HepG2 (cell line): ENCODE data around the gene NAP1L1. TPM values are rescaled to one million over a fixed set of nuclear protein-coding genes. Genes with fewer than 3 reads are reported as not detected.

Experiments used
- BRCA1 ChIP-seq: sonication (generic); formaldehyde crosslinking; IDR thresholded peaks from 2 replicates; pipeline ENCODE4 v1.4.0; 2020; ENCODE audit warnings: missing genetic modification reagents
- DNMT1 ChIP-seq: sonication (generic); formaldehyde crosslinking; IDR thresholded peaks from 2 replicates; pipeline ENCODE4 v1.5.1; 2020; ENCODE audit warnings: mild to moderate bottlenecking, missing genetic modification reagents
- HOXD1 ChIP-seq: sonication (generic); formaldehyde crosslinking; IDR thresholded peaks from 2 replicates; pipeline ENCODE4 v1.5.0; 2020; ENCODE audit warnings: missing genetic modification reagents
- KLF16 ChIP-seq, 2 experiments: sonication (generic) in 1 of 2; formaldehyde crosslinking in 1 of 2; IDR thresholded peaks; 2 replicates each; pipeline versions ENCODE4 v1.6.1 to v1.8.0; 2016 to 2023; ENCODE audit warnings: missing genetic modification reagents in 2 of 2, missing compliant biosample characterization in 1 of 2
- MIER3 ChIP-seq: IDR thresholded peaks from 2 replicates; pipeline ENCODE4 v1.6.1; 2016; ENCODE audit warnings: missing compliant biosample characterization, borderline replicate concordance
- PAWR ChIP-seq: sonication (generic); formaldehyde crosslinking; IDR thresholded peaks from 2 replicates; pipeline ENCODE4 v1.4.0; 2020; ENCODE audit warnings: missing genetic modification reagents, mild to moderate bottlenecking, borderline replicate concordance
- POGZ ChIP-seq: sonication (generic); formaldehyde crosslinking; IDR thresholded peaks from 2 replicates; pipeline ENCODE4 v1.4.0; 2020; ENCODE audit warnings: mild to moderate bottlenecking, missing genetic modification reagents
- SMAD1 ChIP-seq: sonication (generic); formaldehyde crosslinking; IDR thresholded peaks from 2 replicates; pipeline ENCODE4 v1.4.0; 2020; ENCODE audit warnings: missing genetic modification reagents, low read depth, mild to moderate bottlenecking, borderline replicate concordance
- SNRNP70 ChIP-seq: fragments of 200-400 bp; formaldehyde crosslinking; IDR thresholded peaks from 2 replicates; pipeline ENCODE4 v1.6.1; 2017; ENCODE audit warnings: mild to moderate bottlenecking, low read depth, low read length, moderate library complexity
- TBX3 ChIP-seq: fragments of 450-650 bp; IDR thresholded peaks from 2 replicates; pipeline ENCODE4 v1.6.1; 2017; ENCODE audit warnings: antibody characterized with exemption, mild to moderate bottlenecking, inconsistent platforms, borderline replicate concordance
- THAP11 ChIP-seq: IDR thresholded peaks from 2 replicates; pipeline ENCODE4 v1.6.1; 2016; ENCODE audit warnings: missing biosample characterization, missing genetic modification reagents
- XRCC5 ChIP-seq: fragments of 200-400 bp; formaldehyde crosslinking; optimal IDR thresholded peaks from 2 replicates; pipeline ENCODE3; 2017; ENCODE audit warnings: mild to moderate bottlenecking, low read length
- ZNF333 ChIP-seq: sonication (generic); formaldehyde crosslinking; IDR thresholded peaks from 2 replicates; pipeline ENCODE4 v1.4.0; 2020; ENCODE audit warnings: mild to moderate bottlenecking, missing genetic modification reagents, borderline replicate concordance
- ZNF790 ChIP-seq: sonication (generic); formaldehyde crosslinking; IDR thresholded peaks from 2 replicates; pipeline ENCODE4 v1.8.0; 2022; ENCODE audit warnings: missing genetic modification reagents, mild to moderate bottlenecking, borderline replicate concordance
- polyA plus RNA-seq, 8 experiments: library from polyadenylated mRNA; depleted of rRNA in 3 of 8; stranded (reverse) in 7 of 8; unstranded in 1 of 8; fragments of >200 nt; fragmentation: Illumina TruSeq in 4 of 8; extraction: Trizol in 4 of 8; gene quantifications; 2 replicates each; pipeline versions ENCODE4 v1.2.1 to v1.2.3, GENCODE V29; 2011 to 2016; ENCODE audit warnings: low read depth in 4 of 8, missing spikeins in 1 of 8, mixed read lengths in 1 of 8; ENCODE audit not compliant: insufficient read depth in 1 of 8
- total RNA-seq, 5 experiments: library from RNA; depleted of rRNA; stranded (reverse); fragments of >200 nt; fragmentation: Illumina TruSeq; extraction: Trizol; gene quantifications; 2 replicates each; pipeline ENCODE4 v1.2.3, GENCODE V29; 2016; ENCODE audit warnings: low read depth in 1 of 5
- TF ChIP-seq, protein P1 (sequence below), 2 experiments: sonication (generic) in 1 of 2; formaldehyde crosslinking in 1 of 2; IDR thresholded peaks; 2 replicates each; pipeline versions ENCODE4 v1.6.1 to v1.9.0; 2014 to 2022; ENCODE audit warnings: antibody characterized with exemption in 1 of 2, borderline replicate concordance in 1 of 2, inconsistent platforms in 1 of 2, low read depth in 1 of 2, missing genetic modification reagents in 1 of 2
- TF ChIP-seq, protein P2 (sequence below): sonication (generic); formaldehyde crosslinking; IDR thresholded peaks from 2 replicates; pipeline ENCODE4 v1.4.0; 2020; ENCODE audit warnings: missing genetic modification reagents, borderline replicate concordance
- TF ChIP-seq, protein P3 (sequence below): sonication (generic); formaldehyde crosslinking; IDR thresholded peaks from 2 replicates; pipeline ENCODE4 v1.9.0; 2021; ENCODE audit warnings: missing genetic modification reagents, mild to moderate bottlenecking, borderline replicate concordance

Gene NAP1L1
- total and polyA plus RNA-seq, 2 of the 13 experiments (the other 11 are each of a cell fraction or from before 2014, with no cell fraction given) = 207 to 309 TPM

DNA sequence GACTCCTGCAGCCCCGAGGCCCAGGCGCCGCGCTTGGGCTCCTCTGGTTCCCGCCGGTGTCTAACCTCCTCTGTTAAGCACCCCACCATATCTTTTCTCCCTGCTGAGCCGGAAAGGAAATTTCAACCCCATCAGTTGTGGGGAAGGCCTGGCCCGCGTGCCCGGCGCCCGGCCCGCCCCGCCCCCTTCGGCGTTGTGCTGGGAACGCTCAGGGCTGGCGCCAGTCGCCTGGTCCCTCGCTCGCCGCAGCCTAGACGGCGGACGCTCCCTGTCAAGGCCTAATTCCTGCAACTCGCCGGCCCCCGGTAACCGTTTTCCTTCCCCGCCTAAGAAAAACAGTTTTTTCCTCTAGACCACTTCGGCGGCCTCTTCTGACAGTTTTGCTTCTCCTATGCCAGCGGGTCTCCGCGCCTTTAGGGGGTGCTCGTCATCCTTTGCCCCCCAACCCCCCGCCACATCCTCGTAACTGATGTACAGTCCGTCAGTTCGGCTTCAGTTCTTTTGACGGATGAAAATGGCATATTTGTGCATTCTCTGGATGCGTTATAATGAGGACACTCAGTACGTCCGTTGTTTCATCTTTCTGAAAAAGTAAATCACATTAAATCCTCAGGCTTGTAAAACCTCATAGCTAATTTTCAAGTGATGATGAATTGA lies 506 bp upstream of the NAP1L1 start (continued):
- TF ChIP-seq, protein P1, sequence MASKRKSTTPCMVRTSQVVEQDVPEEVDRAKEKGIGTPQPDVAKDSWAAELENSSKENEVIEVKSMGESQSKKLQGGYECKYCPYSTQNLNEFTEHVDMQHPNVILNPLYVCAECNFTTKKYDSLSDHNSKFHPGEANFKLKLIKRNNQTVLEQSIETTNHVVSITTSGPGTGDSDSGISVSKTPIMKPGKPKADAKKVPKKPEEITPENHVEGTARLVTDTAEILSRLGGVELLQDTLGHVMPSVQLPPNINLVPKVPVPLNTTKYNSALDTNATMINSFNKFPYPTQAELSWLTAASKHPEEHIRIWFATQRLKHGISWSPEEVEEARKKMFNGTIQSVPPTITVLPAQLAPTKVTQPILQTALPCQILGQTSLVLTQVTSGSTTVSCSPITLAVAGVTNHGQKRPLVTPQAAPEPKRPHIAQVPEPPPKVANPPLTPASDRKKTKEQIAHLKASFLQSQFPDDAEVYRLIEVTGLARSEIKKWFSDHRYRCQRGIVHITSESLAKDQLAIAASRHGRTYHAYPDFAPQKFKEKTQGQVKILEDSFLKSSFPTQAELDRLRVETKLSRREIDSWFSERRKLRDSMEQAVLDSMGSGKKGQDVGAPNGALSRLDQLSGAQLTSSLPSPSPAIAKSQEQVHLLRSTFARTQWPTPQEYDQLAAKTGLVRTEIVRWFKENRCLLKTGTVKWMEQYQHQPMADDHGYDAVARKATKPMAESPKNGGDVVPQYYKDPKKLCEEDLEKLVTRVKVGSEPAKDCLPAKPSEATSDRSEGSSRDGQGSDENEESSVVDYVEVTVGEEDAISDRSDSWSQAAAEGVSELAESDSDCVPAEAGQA (IDR thresholded peaks at IDR 0.05; ENCODE audit: low read depth) = no peak
- TF ChIP-seq, protein P1 (CRISPR knock-in tag; IDR thresholded peaks at IDR 0.05; ENCODE audit: borderline replicate concordance) = no peak
- no peak for TF ChIP-seq ZNF790
- peak; percentile 30; the same call in 1 of the 2 replicates for TF ChIP-seq POGZ (CRISPR knock-in tag)
- no peak for TF ChIP-seq XRCC5
- TF ChIP-seq, protein P2, sequence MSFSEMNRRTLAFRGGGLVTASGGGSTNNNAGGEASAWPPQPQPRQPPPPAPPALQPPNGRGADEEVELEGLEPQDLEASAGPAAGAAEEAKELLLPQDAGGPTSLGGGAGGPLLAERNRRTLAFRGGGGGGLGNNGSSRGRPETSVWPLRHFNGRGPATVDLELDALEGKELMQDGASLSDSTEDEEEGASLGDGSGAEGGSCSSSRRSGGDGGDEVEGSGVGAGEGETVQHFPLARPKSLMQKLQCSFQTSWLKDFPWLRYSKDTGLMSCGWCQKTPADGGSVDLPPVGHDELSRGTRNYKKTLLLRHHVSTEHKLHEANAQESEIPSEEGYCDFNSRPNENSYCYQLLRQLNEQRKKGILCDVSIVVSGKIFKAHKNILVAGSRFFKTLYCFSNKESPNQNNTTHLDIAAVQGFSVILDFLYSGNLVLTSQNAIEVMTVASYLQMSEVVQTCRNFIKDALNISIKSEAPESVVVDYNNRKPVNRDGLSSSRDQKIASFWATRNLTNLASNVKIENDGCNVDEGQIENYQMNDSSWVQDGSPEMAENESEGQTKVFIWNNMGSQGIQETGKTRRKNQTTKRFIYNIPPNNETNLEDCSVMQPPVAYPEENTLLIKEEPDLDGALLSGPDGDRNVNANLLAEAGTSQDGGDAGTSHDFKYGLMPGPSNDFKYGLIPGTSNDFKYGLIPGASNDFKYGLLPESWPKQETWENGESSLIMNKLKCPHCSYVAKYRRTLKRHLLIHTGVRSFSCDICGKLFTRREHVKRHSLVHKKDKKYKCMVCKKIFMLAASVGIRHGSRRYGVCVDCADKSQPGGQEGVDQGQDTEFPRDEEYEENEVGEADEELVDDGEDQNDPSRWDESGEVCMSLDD (CRISPR knock-in tag) = no peak
- TF ChIP-seq SNRNP70 = no peak
- no peak for TF ChIP-seq TBX3
- TF ChIP-seq THAP11 (CRISPR knock-in tag) = peak; percentile 25; the same call in 1 of the 2 replicates
- no peak for TF ChIP-seq BRCA1
- no peak; the same call in 1 of the 2 replicates for TF ChIP-seq SMAD1 (CRISPR knock-in tag)
- no peak for TF ChIP-seq ZNF333
- TF ChIP-seq PAWR (CRISPR knock-in tag) = no peak
- TF ChIP-seq MIER3 = no peak
- no peak for TF ChIP-seq HOXD1 (CRISPR knock-in tag)
- TF ChIP-seq DNMT1 (CRISPR knock-in tag) = 0 out of 2 replicates have a peak, but pooled peaks have one; percentile 17
- TF ChIP-seq, protein P3, sequence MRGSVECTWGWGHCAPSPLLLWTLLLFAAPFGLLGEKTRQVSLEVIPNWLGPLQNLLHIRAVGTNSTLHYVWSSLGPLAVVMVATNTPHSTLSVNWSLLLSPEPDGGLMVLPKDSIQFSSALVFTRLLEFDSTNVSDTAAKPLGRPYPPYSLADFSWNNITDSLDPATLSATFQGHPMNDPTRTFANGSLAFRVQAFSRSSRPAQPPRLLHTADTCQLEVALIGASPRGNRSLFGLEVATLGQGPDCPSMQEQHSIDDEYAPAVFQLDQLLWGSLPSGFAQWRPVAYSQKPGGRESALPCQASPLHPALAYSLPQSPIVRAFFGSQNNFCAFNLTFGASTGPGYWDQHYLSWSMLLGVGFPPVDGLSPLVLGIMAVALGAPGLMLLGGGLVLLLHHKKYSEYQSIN (CRISPR knock-in tag) = no peak
- peak in 1 of 2 experiments; percentile 52; a peak in 1 of 4 replicates for TF ChIP-seq KLF16 (CRISPR knock-in tag; IDR thresholded peaks at IDR 0.05)
